Osteocyte (in vitro differentiated cells): ENCODE results near the gene CCT6B. TPM values are rescaled to one million over a fixed set of nuclear protein-coding genes. Genes with fewer than 3 reads are reported as not detected.

Experiments used
- DNase-seq: peaks from one replicate; pipeline ENCODE4 v3.0.0; 2021; ENCODE audit warnings: mixed read lengths; ENCODE audit not compliant: unreplicated experiment; ENCODE audit errors: extremely low spot score
- H3K27ac Mint-ChIP-seq: one replicate; pipeline ENCODE4 v1.8.0; 2021; ENCODE audit warnings: mild to moderate bottlenecking, mixed read lengths; ENCODE audit not compliant: unreplicated experiment
- H3K27me3 Mint-ChIP-seq: one replicate; pipeline ENCODE4 v1.8.0; 2021; ENCODE audit warnings: mixed read lengths; ENCODE audit not compliant: unreplicated experiment
- H3K36me3 Mint-ChIP-seq: one replicate; pipeline ENCODE4 v1.8.0; 2021; ENCODE audit warnings: mixed read lengths; ENCODE audit not compliant: unreplicated experiment
- H3K4me1 Mint-ChIP-seq: one replicate; pipeline ENCODE4 v1.8.0; 2021; ENCODE audit warnings: mixed read lengths; ENCODE audit not compliant: unreplicated experiment
- H3K4me3 Mint-ChIP-seq: one replicate; pipeline ENCODE4 v1.8.0; 2021; ENCODE audit warnings: mild to moderate bottlenecking, moderate library complexity, mixed read lengths; ENCODE audit not compliant: unreplicated experiment
- H3K9me3 Mint-ChIP-seq: one replicate; pipeline ENCODE4 v1.8.0; 2021; ENCODE audit warnings: mixed read lengths; ENCODE audit not compliant: unreplicated experiment
- CTCF ChIP-seq: fragments of 200-600 bp; sonication (generic); IDR thresholded peaks from 2 replicates; pipeline ENCODE4 v1.5.0; 2021; ENCODE audit warnings: antibody characterized with exemption, mild to moderate bottlenecking, moderate library complexity
- total RNA-seq: library from RNA; stranded (reverse); gene quantifications from 2 replicates; pipeline ENCODE4 v1.2.1, GENCODE V29; 2021

Gene CCT6B
- total RNA-seq, 1 donor from 2014 or later = 3.2 TPM

GRCh38 chr17:34989473-34989872 lies 28.2 kb upstream of the CCT6B start:
- H3K36me3 Mint-ChIP-seq = peaks cover 55% of the 10 kb centered on the region

GRCh38 chr17:34988644-34989043 lies 27.4 kb upstream of the CCT6B start:
- Mint-ChIP-seq H3K36me3 (peaks cover 50% of the 10 kb centered on the region), H3K27me3 (no peaks in the 10 kb centered on the region), H3K4me3 (no peak overlapping the region), H3K27ac (no peak overlapping the region), H3K4me1 (peaks cover 1% of the 10 kb centered on the region), H3K9me3 (no peaks in the 10 kb centered on the region)
- TF ChIP-seq CTCF = no peak
- DNase-seq = no peak

More at GRCh38 chr17:34989473-34989872, 28.2 kb upstream of the CCT6B start:
- DNase-seq = no peak
- Mint-ChIP-seq H3K4me1 (no peaks in the 10 kb centered on the region), H3K27me3 (no peaks in the 10 kb centered on the region), H3K9me3 (no peaks in the 10 kb centered on the region), H3K27ac (no peak overlapping the region), H3K4me3 (no peak overlapping the region)
- no peak for TF ChIP-seq CTCF

GRCh38 chr17:34987232-34987631 lies 26.0 kb upstream of the CCT6B start:
- Mint-ChIP-seq H3K4me1 (peaks cover 8% of the 10 kb centered on the region), H3K27ac (no peak overlapping the region), H3K36me3 (peaks cover 49% of the 10 kb centered on the region), H3K9me3 (no peaks in the 10 kb centered on the region), H3K4me3 (no peak overlapping the region), H3K27me3 (no peaks in the 10 kb centered on the region)
- no peak for TF ChIP-seq CTCF
- no peak for DNase-seq

- no peak for TF ChIP-seq CTCF
- H3K4me3 Mint-ChIP-seq = peak overlapping the region; percentile 83
- no peaks in the 10 kb centered on the region for H3K9me3 Mint-ChIP-seq
- DNase-seq = no peak
- H3K27ac Mint-ChIP-seq = peak overlapping the region; percentile 95
- peaks cover 11% of the 10 kb centered on the region for H3K36me3 Mint-ChIP-seq
- H3K27me3 Mint-ChIP-seq = no peaks in the 10 kb centered on the region
- peaks cover 29% of the 10 kb centered on the region for H3K4me1 Mint-ChIP-seq
These were observed 20.4 kb upstream of the CCT6B start for GRCh38 chr17:34981538-34982241.

- Mint-ChIP-seq H3K4me1 (peaks cover 29% of the 10 kb centered on the region), H3K36me3 (peaks cover 7% of the 10 kb centered on the region)
These were observed 19.6 kb upstream of the CCT6B start for GRCh38 chr17:34980681-34981537.

More at GRCh38 chr17:34980681-34981537, 19.6 kb upstream of the CCT6B start:
- DNase-seq = no peak
- TF ChIP-seq CTCF = peak; percentile 50
- H3K27me3 Mint-ChIP-seq = no peaks in the 10 kb centered on the region
- H3K27ac Mint-ChIP-seq = peak overlapping the region; percentile 95
- peak overlapping the region; percentile 83 for H3K4me3 Mint-ChIP-seq
- no peaks in the 10 kb centered on the region for H3K9me3 Mint-ChIP-seq
